ENCODE data around the gene GLI1.

The GLI1 gene

GRCh38 chr12:57518176-57518919 lies 58.8 kb downstream of the GLI1 start:
- no peak for DNase-seq (ENCODE audit: low read depth in 1 of 2, low spot score in 1 of 2)

GRCh38 chr12:57518920-57519795 lies 59.6 kb downstream of the GLI1 start:
- DNase-seq (ENCODE audit: low read depth in 1 of 2, low spot score in 1 of 2), result no peak

GRCh38 chr12:57519796-57520052 lies 60.1 kb downstream of the GLI1 start:
- DNase-seq (ENCODE audit: low read depth in 1 of 2, low spot score in 1 of 2), result peak; percentile 18

- peak; percentile 98 to 100 for DNase-seq (ENCODE audit: low read depth in 1 of 2, low spot score in 1 of 2)
These were observed 60.7 kb downstream of the GLI1 start, which contains the start of gene DDIT3 for GRCh38 chr12:57520053-57520818. TSS of gene DDIT3 (minus strand) at chr12:57520514. CDS start at chr12:57517406, 3,108 bp downstream.

- no peak for DNase-seq (ENCODE audit: low read depth in 1 of 2, low spot score in 1 of 2)
These were observed 62.0 kb downstream of the GLI1 start for GRCh38 chr12:57521525-57522010.

Measured in activated CD4-positive, alpha-beta T cell treated with anti-CD3 and anti-CD28 coated beads, Interleukin-2, amount 50 U/mL, for 24 hours (primary cell).